ENCODE data around the gene HCFC1R1. TPM values are rescaled to one million over a fixed set of nuclear protein-coding genes. Genes with fewer than 3 reads are reported as not detected.

The HCFC1R1 gene
- total and polyA plus RNA-seq, 2 of the 8 experiments (the other 6 are each of a cell fraction or from before 2014, with no cell fraction given) = 72.7 to 138 TPM

DNA sequence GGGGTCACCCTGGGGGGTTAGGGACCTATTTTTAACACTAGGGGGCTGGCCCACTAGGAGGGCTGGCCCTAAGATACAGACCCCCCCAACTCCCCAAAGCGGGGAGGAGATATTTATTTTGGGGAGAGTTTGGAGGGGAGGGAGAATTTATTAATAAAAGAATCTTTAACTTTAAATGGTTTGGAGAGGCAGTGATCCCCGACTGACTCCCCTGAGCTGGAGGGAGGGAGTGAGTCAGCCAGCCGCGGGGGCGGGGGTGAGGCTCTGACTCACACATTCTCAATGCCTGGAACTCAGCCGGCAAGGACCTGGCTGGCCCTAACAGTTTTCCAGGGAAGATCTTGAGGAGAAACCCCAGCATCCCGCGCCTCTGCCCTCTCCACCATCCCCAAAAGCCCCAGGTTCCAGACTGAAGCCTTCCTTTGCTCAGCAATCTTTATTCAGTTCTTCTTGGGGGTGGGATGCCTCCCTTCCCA is 1.5 kb downstream of the HCFC1R1 start (continued):
- TF ChIP-seq, protein P1, sequence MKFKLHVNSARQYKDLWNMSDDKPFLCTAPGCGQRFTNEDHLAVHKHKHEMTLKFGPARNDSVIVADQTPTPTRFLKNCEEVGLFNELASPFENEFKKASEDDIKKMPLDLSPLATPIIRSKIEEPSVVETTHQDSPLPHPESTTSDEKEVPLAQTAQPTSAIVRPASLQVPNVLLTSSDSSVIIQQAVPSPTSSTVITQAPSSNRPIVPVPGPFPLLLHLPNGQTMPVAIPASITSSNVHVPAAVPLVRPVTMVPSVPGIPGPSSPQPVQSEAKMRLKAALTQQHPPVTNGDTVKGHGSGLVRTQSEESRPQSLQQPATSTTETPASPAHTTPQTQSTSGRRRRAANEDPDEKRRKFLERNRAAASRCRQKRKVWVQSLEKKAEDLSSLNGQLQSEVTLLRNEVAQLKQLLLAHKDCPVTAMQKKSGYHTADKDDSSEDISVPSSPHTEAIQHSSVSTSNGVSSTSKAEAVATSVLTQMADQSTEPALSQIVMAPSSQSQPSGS (IDR thresholded peaks at IDR 0.05; ENCODE audit: low read length) = no peak
- TF ChIP-seq CTBP2 (IDR thresholded peaks at IDR 0.05; ENCODE audit: borderline replicate concordance, insufficient read depth, insufficient read length, low read length) (no peak), ATF3 (IDR thresholded peaks at IDR 0.05; ENCODE audit: insufficient read depth, low read depth, low read length) (peak; percentile 61), CTCF (IDR thresholded peaks at IDR 0.05; ENCODE audit: control extremely low read depth in 1 of 3, insufficient read depth in 1 of 3, low read depth in 1 of 3, low read length in 3 of 3) (no peak), RNF2 (IDR thresholded peaks at IDR 0.05; ENCODE audit: borderline replicate concordance, low read depth, low read length, missing control alignments, poor library complexity, severe bottlenecking) (no peak), SUZ12 (IDR thresholded peaks at IDR 0.05; ENCODE audit: low read length) (no peak), POLR2AphosphoS5 (IDR thresholded peaks at IDR 0.05; ENCODE audit: low read depth, low read length) (no peak; the same call in 1 of the 2 replicates), EP300 (IDR thresholded peaks at IDR 0.05; ENCODE audit: borderline replicate concordance in 1 of 2, low read depth in 2 of 2, low read length in 2 of 2) (no peak), POLR2A (IDR thresholded peaks at IDR 0.05; ENCODE audit: control extremely low read depth in 1 of 2, low read depth in 2 of 2, low read length in 2 of 2) (peak in 1 of 2 experiments; percentile 47; a peak in 1 of 3 replicates), KDM1A (IDR thresholded peaks at IDR 0.05; ENCODE audit: borderline replicate concordance, low read length) (no peak), GABPA (IDR thresholded peaks at IDR 0.05; ENCODE audit: borderline replicate concordance, insufficient read depth, low read length) (no peak), JUN (IDR thresholded peaks at IDR 0.05; ENCODE audit: low read depth, low read length) (peak; percentile 78; the same call in 1 of the 2 replicates), KDM4A (IDR thresholded peaks at IDR 0.05; ENCODE audit: low read depth, low read length, severe bottlenecking) (no peak), SIX5 (IDR thresholded peaks at IDR 0.05; ENCODE audit: low read depth, low read length) (no peak), SP4 (IDR thresholded peaks at IDR 0.05; ENCODE audit: low read length) (no peak), TAF7 (optimal IDR thresholded peaks at IDR 0.05; ENCODE audit: borderline replicate concordance, low read depth, low read length) (peak; percentile 56), SP1 (IDR thresholded peaks at IDR 0.05; ENCODE audit: low read depth, low read length) (no peak), ASH2L (IDR thresholded peaks at IDR 0.05; ENCODE audit: low read length) (no peak)
- TF ChIP-seq, protein P2, sequence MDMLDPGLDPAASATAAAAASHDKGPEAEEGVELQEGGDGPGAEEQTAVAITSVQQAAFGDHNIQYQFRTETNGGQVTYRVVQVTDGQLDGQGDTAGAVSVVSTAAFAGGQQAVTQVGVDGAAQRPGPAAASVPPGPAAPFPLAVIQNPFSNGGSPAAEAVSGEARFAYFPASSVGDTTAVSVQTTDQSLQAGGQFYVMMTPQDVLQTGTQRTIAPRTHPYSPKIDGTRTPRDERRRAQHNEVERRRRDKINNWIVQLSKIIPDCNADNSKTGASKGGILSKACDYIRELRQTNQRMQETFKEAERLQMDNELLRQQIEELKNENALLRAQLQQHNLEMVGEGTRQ (IDR thresholded peaks at IDR 0.05; ENCODE audit: low read length) = no peak

Data from H1 (cell line).